Peyer's patch (tissue), 4 donors: ENCODE measurements around the gene ARHGEF26. TPM values are rescaled to one million over a fixed set of nuclear protein-coding genes. Genes with fewer than 3 reads are reported as not detected.
A peak's percentile ranks its signal among the peaks of the same experiment; 100 is the strongest.

Experiments used
- DNase-seq, 3 donors: peaks; one replicate each; pipeline ENCODE4 v3.0.0-alpha.2; 2017 to 2019
- H3K27ac ChIP-seq, 4 donors: fragments of 200-600 bp; sonication (generic); one replicate each; pipeline ENCODE4 v1.5.1; 2016 to 2019
- H3K27me3 ChIP-seq, 2 donors: fragments of 200-600 bp; sonication (generic); one replicate each; pipeline ENCODE4 v1.5.1; 2019
- H3K36me3 ChIP-seq, 3 donors: fragments of 200-600 bp; sonication (generic); one replicate each; pipeline ENCODE4 v1.5.1; 2016 to 2019
- H3K4me1 ChIP-seq, 4 donors: fragments of 200-600 bp; sonication (generic); one replicate each; pipeline ENCODE4 v1.5.1; 2016 to 2019
- H3K4me3 ChIP-seq, 4 donors: fragments of 200-600 bp; sonication (generic); 1 replicate in 3 of 4; 2 replicates in 1 of 4; pipeline ENCODE4 v1.5.1; 2016 to 2019; ENCODE audit warnings: mild to moderate bottlenecking in 1 of 4
- H3K9me3 ChIP-seq, 4 donors: fragments of 200-600 bp; sonication (generic); one replicate each; pipeline ENCODE4 v1.5.1; 2016 to 2019; ENCODE audit warnings: mild to moderate bottlenecking in 1 of 4
- CTCF ChIP-seq, 6 experiments: fragments of 450-650 bp in 4 of 6; fragments of 200-600 bp in 2 of 6; sonication (generic) in 1 of 6; IDR thresholded peaks; one replicate each; pipeline ENCODE4 v1.5.1; 2017 to 2019; ENCODE audit warnings: antibody characterized with exemption in 6 of 6, mild to moderate bottlenecking in 3 of 6, moderate library complexity in 1 of 6
- POLR2A ChIP-seq, 2 donors: fragments of 450-650 bp; IDR thresholded peaks; one replicate each; pipeline ENCODE4 v1.5.1; 2017; ENCODE audit warnings: antibody characterized with exemption in 2 of 2, mild to moderate bottlenecking in 2 of 2, moderate library complexity in 2 of 2
- total RNA-seq, 4 donors: library from RNA; depleted of rRNA; stranded (reverse); fragments of >200 nt; gene quantifications; one replicate each; pipeline ENCODE4 v1.1.0, GENCODE V29; 2016

The ARHGEF26 gene
- total RNA-seq, 4 donors from 2014 or later = 19.0 to 55.2 (median 27.8) TPM

- TF ChIP-seq CTCF (IDR thresholded peaks at IDR 0.05) (no peak), POLR2A (IDR thresholded peaks at IDR 0.05) (no peak)
- no peaks in the 10 kb centered on the region for H3K27me3 ChIP-seq
- no peak overlapping the region for H3K4me3 ChIP-seq
- H3K4me1 ChIP-seq = peaks cover 0 to 4% (median 0%) of the 10 kb centered on the region in 4 donors
- no peaks in the 10 kb centered on the region for H3K9me3 ChIP-seq
- peak overlapping the region in 1 of 4 donors; percentile 67 for H3K27ac ChIP-seq
- H3K36me3 ChIP-seq = no peaks in the 10 kb centered on the region
- DNase-seq = no peak
These were observed 59.9 kb downstream of the ARHGEF26 start for GRCh38 chr3:154180836-154181691.

GRCh38 chr3:154182322-154182922, 61.2 kb downstream of the ARHGEF26 start:
- no peak overlapping the region for H3K4me3 ChIP-seq
- H3K9me3 ChIP-seq = no peaks in the 10 kb centered on the region
- peak overlapping the region in 1 of 4 donors; percentile 67 for H3K27ac ChIP-seq
- TF ChIP-seq POLR2A (IDR thresholded peaks at IDR 0.05) (no peak), CTCF (IDR thresholded peaks at IDR 0.05) (no peak)
- peaks cover 0 to 4% (median 0%) of the 10 kb centered on the region in 4 donors for H3K4me1 ChIP-seq
- H3K36me3 ChIP-seq = no peaks in the 10 kb centered on the region
- no peaks in the 10 kb centered on the region for H3K27me3 ChIP-seq
- DNase-seq = no peak

DNA sequence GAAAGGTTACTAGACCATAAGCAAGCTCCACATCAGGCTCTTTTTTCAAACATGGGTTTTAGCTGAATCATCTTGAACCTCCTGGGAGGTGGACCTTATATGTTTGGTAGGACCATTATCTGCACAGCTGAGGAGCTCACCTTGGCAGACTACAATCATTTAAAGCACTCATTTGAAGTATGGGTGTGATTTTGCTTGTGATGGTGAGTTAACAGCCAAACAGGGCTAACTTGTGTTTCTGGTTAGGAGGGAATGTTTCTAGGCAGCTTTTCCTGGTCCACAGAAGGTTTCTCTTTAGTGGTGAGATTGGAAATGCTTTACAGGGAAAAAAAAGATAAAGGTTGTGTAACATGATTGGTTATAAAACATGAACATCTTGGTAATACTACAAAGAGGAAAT, 61.8 kb downstream of the ARHGEF26 start:
- peaks cover 0 to 4% (median 0%) of the 10 kb centered on the region in 3 donors for H3K36me3 ChIP-seq
- no peaks in the 10 kb centered on the region for H3K9me3 ChIP-seq
- no peak for TF ChIP-seq CTCF (IDR thresholded peaks at IDR 0.05)
- TF ChIP-seq POLR2A (IDR thresholded peaks at IDR 0.05) = no peak
- no peaks in the 10 kb centered on the region for H3K27me3 ChIP-seq
- DNase-seq = no peak
- H3K27ac ChIP-seq = no peak overlapping the region
- H3K4me3 ChIP-seq = no peak overlapping the region
- H3K4me1 ChIP-seq = peaks cover 0 to 4% (median 0%) of the 10 kb centered on the region in 4 donors

- Histone ChIP-seq H3K27me3 (no peaks in the 10 kb centered on the region), H3K4me1 (peaks cover 0 to 4% (median 0%) of the 10 kb centered on the region in 4 donors), H3K36me3 (peaks cover 0 to 14% (median 0%) of the 10 kb centered on the region in 3 donors), H3K27ac (no peak overlapping the region), H3K4me3 (no peak overlapping the region), H3K9me3 (no peaks in the 10 kb centered on the region)
- no peak for DNase-seq
- TF ChIP-seq CTCF (IDR thresholded peaks at IDR 0.05) = no peak
- TF ChIP-seq POLR2A (IDR thresholded peaks at IDR 0.05) = no peak
These were observed 63.4 kb downstream of the ARHGEF26 start for GRCh38 chr3:154184582-154184981.

DNA sequence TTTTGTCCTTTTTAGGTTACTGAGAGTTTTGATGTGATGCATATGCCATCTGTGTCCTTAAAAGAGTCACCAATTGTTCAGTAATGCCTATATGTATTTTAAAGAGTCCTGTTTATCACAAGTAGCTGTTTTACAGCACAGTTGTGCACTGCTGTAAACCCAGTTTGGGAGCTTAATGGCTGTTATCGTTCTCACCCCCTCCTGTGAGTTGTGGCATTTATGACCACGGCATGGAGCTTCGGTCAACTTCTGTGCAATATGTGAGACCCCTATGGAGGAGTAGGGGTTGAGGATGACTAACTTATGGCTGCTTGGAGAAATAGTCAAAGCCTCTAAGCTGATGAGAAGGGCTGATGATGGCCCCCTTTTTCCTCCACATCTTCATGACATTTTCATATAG, 67.2 kb downstream of the ARHGEF26 start:
- Histone ChIP-seq H3K27ac (no peak overlapping the region), H3K4me3 (no peak overlapping the region), H3K36me3 (peaks cover 0 to 29% (median 0%) of the 10 kb centered on the region in 3 donors), H3K4me1 (no peaks in the 10 kb centered on the region), H3K9me3 (no peaks in the 10 kb centered on the region), H3K27me3 (no peaks in the 10 kb centered on the region)
- no peak for DNase-seq
- TF ChIP-seq POLR2A (IDR thresholded peaks at IDR 0.05) (no peak), CTCF (IDR thresholded peaks at IDR 0.05) (no peak)
